AG09319 (cell line): ENCODE data around the gene ARID1B.

ENCODE experiments used
- DNase-seq: peaks from one replicate; pipeline ENCODE4 v3.0.0-alpha.2; 2010; ENCODE audit warnings: low read depth; ENCODE audit errors: extremely low read depth
- CTCF ChIP-seq: IDR thresholded peaks from 2 replicates; pipeline ENCODE4 v1.5.1; 2011; ENCODE audit warnings: low read depth, mild to moderate bottlenecking, inconsistent platforms, low read length, moderate library complexity

Gene ARID1B

GRCh38 chr6:157017861-157018260 is 240.7 kb downstream of the ARID1B start:
- no peak for TF ChIP-seq CTCF
- DNase-seq: no peak

- TF ChIP-seq CTCF: no peak
- DNase-seq: no peak
Measured at GRCh38 chr6:157019115-157019641, 242.0 kb downstream of the ARID1B start.

- no peak for DNase-seq
- TF ChIP-seq CTCF: peak; percentile 1
Measured at GRCh38 chr6:157019733-157020132, 242.6 kb downstream of the ARID1B start.

- DNase-seq: peak; percentile 10
- no peak for TF ChIP-seq CTCF
Measured at GRCh38 chr6:157020398-157020797, 243.2 kb downstream of the ARID1B start.

GRCh38 chr6:157020881-157021343 is 243.7 kb downstream of the ARID1B start:
- no peak for TF ChIP-seq CTCF
- DNase-seq: no peak

GRCh38 chr6:157021344-157021992 is 244.3 kb downstream of the ARID1B start:
- peak; percentile 77 for DNase-seq
- no peak; the same call in none of the 2 replicates for TF ChIP-seq CTCF

GRCh38 chr6:157021993-157022740 is 245.0 kb downstream of the ARID1B start:
- peak; percentile 85 for DNase-seq
- no peak for TF ChIP-seq CTCF
